Mesenchymal stem cell (in vitro differentiated cells and primary cell): ENCODE data around the gene NCAPH2.
A peak's percentile ranks its signal among the peaks of the same experiment; 100 is the strongest.

Source experiments
- DNase-seq: peaks from one replicate; pipeline ENCODE4 v3.0.0-alpha.2; 2013
- H2AFZ ChIP-seq: one replicate; pipeline ENCODE4 v1.6.1; 2013; ENCODE audit warnings: low read depth, mild to moderate bottlenecking, control low read depth, inconsistent platforms, low read length, moderate library complexity
- H2AK5ac ChIP-seq: 2 replicates; pipeline ENCODE4 v1.6.1; 2013; ENCODE audit warnings: low read length, moderate library complexity, mild to moderate bottlenecking, inconsistent platforms; ENCODE audit not compliant: severe bottlenecking
- H2BK120ac ChIP-seq: one replicate; pipeline ENCODE4 v1.6.1; 2013; ENCODE audit warnings: low read depth, mild to moderate bottlenecking, inconsistent platforms, low read length, moderate library complexity
- H2BK12ac ChIP-seq, 2 experiments: one replicate each; pipeline ENCODE4 v1.6.1; 2013; ENCODE audit warnings: inconsistent platforms in 2 of 2, low read length in 2 of 2, mild to moderate bottlenecking in 2 of 2, moderate library complexity in 2 of 2, control low read depth in 1 of 2
- H2BK15ac ChIP-seq: one replicate; pipeline ENCODE4 v1.6.1; 2013; ENCODE audit warnings: mild to moderate bottlenecking, low read depth, inconsistent platforms; ENCODE audit not compliant: poor library complexity, severe bottlenecking
- H2BK5ac ChIP-seq: 2 replicates; pipeline ENCODE4 v1.6.1; 2013; ENCODE audit warnings: low read depth, mild to moderate bottlenecking, low read length, control low read depth, inconsistent platforms; ENCODE audit not compliant: poor library complexity, severe bottlenecking
- H3K14ac ChIP-seq, 2 experiments: one replicate each; pipeline ENCODE4 v1.6.1; 2013; ENCODE audit warnings: inconsistent platforms in 2 of 2, low read length in 2 of 2, control low read depth in 1 of 2, mild to moderate bottlenecking in 1 of 2, moderate library complexity in 1 of 2
- H3K18ac ChIP-seq, 2 experiments: one replicate each; pipeline ENCODE4 v1.6.1; 2013; ENCODE audit warnings: inconsistent platforms in 2 of 2, low read length in 2 of 2, control low read depth in 1 of 2, low read depth in 1 of 2, mild to moderate bottlenecking in 1 of 2
- H3K23ac ChIP-seq, 2 experiments: one replicate each; pipeline ENCODE4 v1.6.1; 2013; ENCODE audit warnings: inconsistent platforms in 2 of 2, low read length in 2 of 2, mild to moderate bottlenecking in 2 of 2, moderate library complexity in 2 of 2, control low read depth in 1 of 2
- H3K27ac ChIP-seq: 2 replicates; pipeline ENCODE4 v1.5.1; 2013; ENCODE audit warnings: mild to moderate bottlenecking, moderate library complexity, low read length, control low read depth, inconsistent platforms; ENCODE audit not compliant: poor library complexity, severe bottlenecking
- H3K27me3 ChIP-seq, 2 experiments: 2 replicates each; pipeline versions ENCODE4 v1.6.1 to v1.7.0; 2013; ENCODE audit warnings: low read length in 2 of 2, mild to moderate bottlenecking in 2 of 2, moderate library complexity in 2 of 2, control low read depth in 1 of 2, inconsistent platforms in 1 of 2; ENCODE audit not compliant: control insufficient read depth in 1 of 2, insufficient read depth in 1 of 2
- H3K36me3 ChIP-seq, 2 experiments: 2 replicates each; pipeline versions ENCODE4 v1.6.1 to v1.7.0; 2013; ENCODE audit warnings: low read length in 2 of 2, control low read depth in 1 of 2, inconsistent platforms in 1 of 2, low read depth in 1 of 2, mild to moderate bottlenecking in 1 of 2; ENCODE audit not compliant: insufficient read depth in 2 of 2, control insufficient read depth in 1 of 2
- H3K4ac ChIP-seq, 2 experiments: one replicate each; pipeline ENCODE4 v1.6.1; 2013; ENCODE audit warnings: inconsistent platforms in 2 of 2, low read length in 2 of 2, mild to moderate bottlenecking in 2 of 2, moderate library complexity in 2 of 2, control low read depth in 1 of 2, low read depth in 1 of 2
- H3K4me1 ChIP-seq: 2 replicates; pipeline ENCODE4 v1.6.1; 2013; ENCODE audit warnings: low read depth, low read length, control low read depth; ENCODE audit not compliant: control insufficient read depth, insufficient read depth
- H3K4me2 ChIP-seq: 2 replicates; pipeline ENCODE4 v1.6.1; 2013; ENCODE audit warnings: low read length, mild to moderate bottlenecking, inconsistent platforms; ENCODE audit not compliant: poor library complexity, severe bottlenecking
- H3K4me3 ChIP-seq, 2 experiments: 2 replicates each; pipeline versions ENCODE4 v1.5.1 to v1.7.0; 2013; ENCODE audit warnings: low read length in 2 of 2, mild to moderate bottlenecking in 2 of 2, control low read depth in 1 of 2, low read depth in 1 of 2; ENCODE audit not compliant: insufficient read depth in 1 of 2
- H3K79me1 ChIP-seq: replicated peaks from 2 replicates; pipeline ENCODE4 v1.6.1; 2013; ENCODE audit warnings: mild to moderate bottlenecking, control low read depth, low read length, inconsistent platforms; ENCODE audit not compliant: poor library complexity, severe bottlenecking
- H3K9ac ChIP-seq: 2 replicates; pipeline ENCODE4 v1.7.0; 2013; ENCODE audit warnings: mild to moderate bottlenecking, low read length, moderate library complexity
- H3K9me3 ChIP-seq: 2 replicates; pipeline ENCODE4 v1.7.0; 2013; ENCODE audit warnings: mild to moderate bottlenecking, low read length; ENCODE audit not compliant: control insufficient read depth
- H4K8ac ChIP-seq: one replicate; pipeline ENCODE4 v1.6.1; 2013; ENCODE audit warnings: inconsistent platforms, mild to moderate bottlenecking, low read length, moderate library complexity
- H4K91ac ChIP-seq: one replicate; pipeline ENCODE4 v1.6.1; 2013; ENCODE audit warnings: mild to moderate bottlenecking, low read length, inconsistent platforms
- WGBS: methylation state at CpG from one replicate; pipeline ENCODE4 v1.1.7; 2013; ENCODE audit warnings: mixed read lengths; 5-methylcytosine and 5-hydroxymethylcytosine counted together

Gene NCAPH2

DNA sequence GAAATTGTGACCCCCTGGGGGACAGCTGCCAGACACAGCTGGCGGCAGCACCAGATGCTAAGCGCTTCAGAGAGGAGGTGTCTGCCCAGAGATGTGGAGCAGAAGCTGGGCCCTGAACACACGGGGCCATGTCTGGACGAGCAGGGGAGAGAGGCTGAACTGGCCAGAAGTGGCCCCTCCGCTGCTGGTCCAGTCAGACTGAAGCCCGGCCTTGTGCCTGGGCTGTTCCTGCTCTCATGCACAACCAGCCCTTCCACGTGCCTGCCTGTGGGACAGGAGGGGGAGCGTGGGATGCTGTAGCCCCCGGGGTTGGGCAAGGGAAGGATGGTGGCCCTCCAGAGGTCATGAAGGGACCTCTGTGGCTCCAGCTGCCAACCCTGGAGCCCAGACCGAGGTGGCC is 24.9 kb upstream of the NCAPH2 start:
- H3K4ac ChIP-seq, result no peak overlapping the region
- no peak overlapping the region for H3K14ac ChIP-seq
- peaks cover 23 to 85% of the 10 kb centered on the region in 2 experiments for H3K27me3 ChIP-seq
- H3K27ac ChIP-seq, result no peak overlapping the region
- H4K8ac ChIP-seq, result no peak overlapping the region
- H3K79me1 ChIP-seq, result no peaks in the 10 kb centered on the region
- H2AFZ ChIP-seq, result no peak overlapping the region
- no peak overlapping the region for H2AK5ac ChIP-seq
- H3K4me1 ChIP-seq, result peaks cover 44% of the 10 kb centered on the region
- no peak overlapping the region for H2BK15ac ChIP-seq
- DNase-seq, result no peak
- 88% methylated on average over 9 of the region's 10 CpGs for WGBS
- H2BK120ac ChIP-seq, result no peak overlapping the region
- H3K9me3 ChIP-seq, result no peaks in the 10 kb centered on the region
- H3K36me3 ChIP-seq, result peaks cover 0 to 18% of the 10 kb centered on the region in 2 experiments
- H2BK12ac ChIP-seq, result peak overlapping the region in 1 of 2 experiments; percentile 11
- no peak overlapping the region for H4K91ac ChIP-seq
- peak overlapping the region in 1 of 2 experiments; percentile 54 for H3K23ac ChIP-seq
- no peak overlapping the region for H3K4me3 ChIP-seq
- H3K18ac ChIP-seq, result no peak overlapping the region
- H3K4me2 ChIP-seq, result no peak overlapping the region
- no peak overlapping the region for H3K9ac ChIP-seq
- H2BK5ac ChIP-seq, result no peak overlapping the region

DNA sequence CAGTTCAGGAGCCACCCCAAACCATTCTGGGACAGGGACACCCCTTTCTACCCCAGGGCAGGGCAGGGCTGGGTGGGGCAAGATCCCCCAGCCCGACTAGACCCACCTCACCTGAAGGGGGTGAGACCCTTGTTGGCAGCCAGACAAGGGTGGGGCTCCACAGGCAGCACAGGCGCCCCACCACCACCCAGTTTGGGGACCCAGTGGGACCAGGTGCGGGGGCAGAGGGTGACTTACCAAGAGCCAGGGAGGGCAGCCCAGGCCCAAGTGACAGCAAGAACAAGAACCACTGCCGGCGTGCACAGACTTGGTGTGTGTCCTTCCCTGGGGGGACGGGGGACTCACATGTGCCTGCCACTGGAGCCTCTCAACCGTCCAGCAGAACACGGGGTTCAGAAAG is 24.5 kb upstream of the NCAPH2 start:
- no peak overlapping the region for H3K4me3 ChIP-seq

DNA sequence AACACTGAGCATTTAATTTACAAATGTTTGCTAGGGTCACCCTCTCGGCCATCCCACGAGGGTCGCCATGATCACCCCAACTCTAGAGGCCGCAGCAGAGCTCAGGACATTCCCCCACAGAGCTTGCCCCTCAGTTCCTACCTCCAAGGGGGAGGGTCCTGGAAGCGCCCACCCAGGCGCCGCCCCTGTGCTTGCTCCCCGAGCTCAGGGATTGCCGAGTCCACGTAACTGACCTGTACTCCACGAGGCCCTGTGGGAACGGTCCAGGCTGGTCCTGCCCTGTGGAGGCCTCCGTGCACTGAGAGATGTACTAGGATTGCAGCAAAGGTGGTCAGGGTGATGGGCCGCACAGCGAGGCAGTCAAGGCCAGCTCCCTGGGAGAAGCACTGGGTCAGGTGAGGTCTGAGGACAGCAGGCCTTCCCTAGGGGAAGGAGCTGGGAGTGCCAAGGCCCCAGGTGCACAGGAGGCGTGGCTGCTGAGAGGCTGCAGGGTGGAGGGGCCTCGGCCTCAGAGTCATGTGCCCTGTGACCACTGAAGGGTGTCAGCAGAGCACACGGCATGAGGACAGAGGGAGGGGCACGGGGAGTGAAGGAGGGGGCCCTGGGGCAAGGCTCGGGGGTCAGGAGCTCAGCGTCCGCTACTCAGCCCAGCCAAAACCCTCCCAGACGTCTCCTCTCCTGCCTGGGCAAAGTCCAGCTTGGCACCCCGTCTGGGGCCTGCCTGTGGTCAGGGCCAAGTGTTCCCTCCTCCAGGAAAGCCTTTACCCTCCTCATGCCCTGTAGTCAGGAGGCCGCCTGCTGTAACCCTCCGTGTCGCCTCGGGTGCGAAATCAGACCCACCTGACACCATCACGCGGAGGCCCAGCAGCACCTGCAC is 23.8 kb upstream of the NCAPH2 start:
- no peak overlapping the region for H3K4ac ChIP-seq
- H2AK5ac ChIP-seq, result no peak overlapping the region
- no peak overlapping the region for H2BK12ac ChIP-seq
- peaks cover 0 to 18% of the 10 kb centered on the region in 2 experiments for H3K36me3 ChIP-seq
- H2BK120ac ChIP-seq, result no peak overlapping the region
- H2BK15ac ChIP-seq, result no peak overlapping the region
- H2BK5ac ChIP-seq, result no peak overlapping the region
- 92% methylated on average over 25 of the region's 31 CpGs for WGBS
- H3K9ac ChIP-seq, result no peak overlapping the region
- H3K27me3 ChIP-seq, result peaks cover 23 to 82% of the 10 kb centered on the region in 2 experiments
- no peak overlapping the region for H3K14ac ChIP-seq
- no peak overlapping the region for H3K23ac ChIP-seq
- no peak for DNase-seq
- H2AFZ ChIP-seq, result no peak overlapping the region
- H3K27ac ChIP-seq, result no peak overlapping the region
- H3K4me1 ChIP-seq, result peaks cover 44% of the 10 kb centered on the region
- H3K4me2 ChIP-seq, result no peak overlapping the region
- H4K8ac ChIP-seq, result no peak overlapping the region
- H3K9me3 ChIP-seq, result no peaks in the 10 kb centered on the region
- no peaks in the 10 kb centered on the region for H3K79me1 ChIP-seq
- no peak overlapping the region for H3K4me3 ChIP-seq
- H4K91ac ChIP-seq, result peak overlapping the region; percentile 2
- no peak overlapping the region for H3K18ac ChIP-seq

More for the DNA sequence above, 24.5 kb upstream of the NCAPH2 start:
- no peak overlapping the region for H2AK5ac ChIP-seq
- no peak overlapping the region for H2BK5ac ChIP-seq
- no peak overlapping the region for H3K4ac ChIP-seq
- no peak overlapping the region for H4K91ac ChIP-seq
- no peak overlapping the region for H3K27ac ChIP-seq
- no peak overlapping the region for H4K8ac ChIP-seq
- no peak for DNase-seq
- no peak overlapping the region for H2BK15ac ChIP-seq
- no peak overlapping the region for H3K18ac ChIP-seq
- H3K4me1 ChIP-seq, result peaks cover 44% of the 10 kb centered on the region
- peaks cover 23 to 86% of the 10 kb centered on the region in 2 experiments for H3K27me3 ChIP-seq
- no peak overlapping the region for H2BK120ac ChIP-seq
- H3K4me2 ChIP-seq, result no peak overlapping the region
- peaks cover 0 to 18% of the 10 kb centered on the region in 2 experiments for H3K36me3 ChIP-seq
- no peak overlapping the region for H2AFZ ChIP-seq
- H2BK12ac ChIP-seq, result no peak overlapping the region
- H3K23ac ChIP-seq, result no peak overlapping the region
- 93% methylated on average over 8 of the region's 8 CpGs for WGBS
- no peak overlapping the region for H3K14ac ChIP-seq
- no peak overlapping the region for H3K9ac ChIP-seq
- H3K79me1 ChIP-seq, result no peaks in the 10 kb centered on the region
- no peaks in the 10 kb centered on the region for H3K9me3 ChIP-seq

DNA sequence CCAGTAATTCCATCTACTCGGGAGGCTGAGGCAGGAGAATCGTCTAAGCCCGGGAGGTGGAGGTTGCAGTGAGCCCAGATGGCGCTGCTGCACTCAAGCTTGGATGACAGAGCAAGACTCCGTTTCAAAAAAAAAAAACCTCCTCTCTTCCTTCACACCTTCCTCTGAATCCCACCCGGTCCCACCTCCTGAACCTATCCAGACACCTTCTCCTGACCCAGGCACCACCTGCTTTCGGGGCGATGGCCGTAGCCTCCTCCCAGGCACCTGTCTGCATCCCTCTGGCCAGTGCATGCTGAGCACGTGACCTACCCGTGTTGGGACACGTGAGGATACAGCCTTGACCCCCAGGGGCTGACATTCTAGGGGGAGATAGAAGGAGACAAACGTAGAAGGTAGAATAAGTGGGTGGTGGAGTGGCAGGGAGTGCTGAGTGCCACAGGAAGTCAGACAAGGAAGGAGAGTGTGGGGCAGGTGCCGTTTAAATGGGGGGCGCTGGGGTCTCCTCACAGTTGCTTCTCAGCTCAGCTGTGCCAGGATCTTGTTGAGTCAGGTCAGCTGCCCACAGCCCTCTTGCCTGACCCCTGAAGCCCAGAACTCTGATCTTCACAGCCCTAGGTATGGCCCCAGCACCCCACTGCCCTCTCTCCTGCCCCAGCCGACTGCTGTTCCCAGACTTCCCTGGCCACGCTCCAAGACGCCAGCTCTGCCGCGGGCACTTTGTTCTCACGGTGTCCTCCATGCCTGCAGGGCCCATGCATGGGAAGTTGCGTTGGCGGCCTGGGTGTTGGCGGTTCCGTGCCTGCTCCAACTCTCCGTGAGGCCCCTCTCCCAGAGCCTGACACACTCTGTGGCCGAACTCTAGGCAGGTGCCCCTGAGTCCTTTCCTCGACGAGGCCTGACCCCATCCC is 22.5 kb upstream of the NCAPH2 start:
- WGBS, result 74% methylated on average over 29 of the region's 29 CpGs
- H3K9ac ChIP-seq, result no peak overlapping the region
- H3K18ac ChIP-seq, result no peak overlapping the region
- H3K4me2 ChIP-seq, result no peak overlapping the region
- H2BK5ac ChIP-seq, result no peak overlapping the region
- no peaks in the 10 kb centered on the region for H3K9me3 ChIP-seq
- H3K79me1 ChIP-seq, result no peaks in the 10 kb centered on the region
- H2AK5ac ChIP-seq, result no peak overlapping the region
- H4K91ac ChIP-seq, result no peak overlapping the region
- H3K27ac ChIP-seq, result no peak overlapping the region
- no peak overlapping the region for H4K8ac ChIP-seq
- H3K36me3 ChIP-seq, result peaks cover 0 to 18% of the 10 kb centered on the region in 2 experiments
- no peak overlapping the region for H2AFZ ChIP-seq
- H2BK120ac ChIP-seq, result no peak overlapping the region
- no peak overlapping the region for H3K23ac ChIP-seq
- no peak overlapping the region for H3K14ac ChIP-seq
- H3K4ac ChIP-seq, result no peak overlapping the region
- no peak overlapping the region for H2BK12ac ChIP-seq
- no peak overlapping the region for H3K4me3 ChIP-seq
- H2BK15ac ChIP-seq, result no peak overlapping the region
- H3K27me3 ChIP-seq, result peaks cover 13 to 77% of the 10 kb centered on the region in 2 experiments
- no peak for DNase-seq
- H3K4me1 ChIP-seq, result peaks cover 44% of the 10 kb centered on the region
